Measurements from ENCODE around the gene SMC5.

GRCh38 chr9:70318002-70318401 lies 59.2 kb downstream of the SMC5 start:
- TF ChIP-seq EZH2 (IDR thresholded peaks at IDR 0.05; ENCODE audit: borderline replicate concordance, low read length) (no peak), CTCF (conservative IDR thresholded peaks at IDR 0.05 in 1 of 2, IDR thresholded peaks at IDR 0.05 in 1 of 2; ENCODE audit: extremely low read depth in 1 of 2, insufficient read depth in 1 of 2, low read depth in 1 of 2, low read length in 2 of 2) (no peak)

Data from mammary epithelial cell (primary cell).